22Rv1 (cell line): ENCODE data around the gene CWF19L2.

Source experiments
- CTCF ChIP-seq: fragments of 450-650 bp; IDR thresholded peaks from 2 replicates; pipeline ENCODE4 v1.5.1; 2017; ENCODE audit warnings: mild to moderate bottlenecking
- ZFX ChIP-seq: fragments of 450-650 bp; IDR thresholded peaks from 2 replicates; pipeline ENCODE4 v1.6.1; 2017; ENCODE audit warnings: antibody characterized with exemption, borderline replicate concordance

GRCh38 chr11:107370390-107370789 is 87.2 kb downstream of the CWF19L2 start:
- no peak for TF ChIP-seq CTCF
- no peak for TF ChIP-seq ZFX
